Measurements from ENCODE around the gene HLF.

- TF ChIP-seq POLR2AphosphoS5 (IDR thresholded peaks at IDR 0.05; ENCODE audit: low read depth): no peak
- no peak for TF ChIP-seq CTCF (IDR thresholded peaks at IDR 0.05; ENCODE audit: insufficient read depth, low read length)
- no peak for TF ChIP-seq REST (IDR thresholded peaks at IDR 0.05; ENCODE audit: insufficient replicate concordance, low read depth)
- no peak for TF ChIP-seq GABPA (IDR thresholded peaks at IDR 0.05; ENCODE audit: low read depth)
- TF ChIP-seq SPI1 (IDR thresholded peaks at IDR 0.05; ENCODE audit: borderline replicate concordance, low read depth): no peak
Observed at GRCh38 chr17:55346658-55347057, 81.9 kb downstream of the HLF start.
